AG10803 (cell line): ENCODE measurements around the gene GALC.

Experiments
- DNase-seq: peaks from one replicate; pipeline ENCODE4 v3.0.0; 2010; ENCODE audit warnings: low read depth
- H3K4me3 ChIP-seq: 2 replicates; pipeline ENCODE4 v1.5.1; 2011; ENCODE audit warnings: mild to moderate bottlenecking, low read length, control low read depth
- CTCF ChIP-seq: conservative IDR thresholded peaks from 2 replicates; pipeline ENCODE4 v1.5.1; 2011; ENCODE audit warnings: mild to moderate bottlenecking, low read length, control low read depth, inconsistent platforms

GALC gene

GRCh38 chr14:87998482-87998881 is 5.5 kb upstream of the GALC start:
- no peak for TF ChIP-seq CTCF
- no peak overlapping the region for H3K4me3 ChIP-seq
- no peak for DNase-seq

- no peak overlapping the region for H3K4me3 ChIP-seq
- no peak for DNase-seq
- no peak for TF ChIP-seq CTCF
These were observed 3.3 kb upstream of the GALC start for GRCh38 chr14:87996291-87996592.

- no peak for DNase-seq
- H3K4me3 ChIP-seq = no peak overlapping the region
- TF ChIP-seq CTCF = no peak
These were observed 2.7 kb upstream of the GALC start for GRCh38 chr14:87995500-87996290.

GRCh38 chr14:87994974-87995373 is 2.0 kb upstream of the GALC start:
- H3K4me3 ChIP-seq = no peak overlapping the region
- no peak for DNase-seq
- TF ChIP-seq CTCF = no peak

- TF ChIP-seq CTCF = no peak
- H3K4me3 ChIP-seq = peak overlapping the region; percentile 69
- DNase-seq = no peak
These were observed 650 bp downstream of the GALC start for GRCh38 chr14:87992346-87992717.

- TF ChIP-seq CTCF = no peak
- DNase-seq = no peak
- no peak overlapping the region for H3K4me3 ChIP-seq
These were observed 2.3 kb downstream of the GALC start for GRCh38 chr14:87990682-87991081.

- TF ChIP-seq CTCF = no peak
- H3K4me3 ChIP-seq = no peak overlapping the region
- DNase-seq = no peak
These were observed 3.1 kb downstream of the GALC start for GRCh38 chr14:87989956-87990299.
